HG03066 (cell line): ENCODE results near the gene MAST4.

Experiments used
- ATAC-seq: cut with Tn5 transposase; IDR thresholded peaks from one replicate; pipeline ENCODE4 v1.9.1; 2021; ENCODE audit warnings: low read depth; ENCODE audit not compliant: unreplicated experiment

The MAST4 gene

DNA sequence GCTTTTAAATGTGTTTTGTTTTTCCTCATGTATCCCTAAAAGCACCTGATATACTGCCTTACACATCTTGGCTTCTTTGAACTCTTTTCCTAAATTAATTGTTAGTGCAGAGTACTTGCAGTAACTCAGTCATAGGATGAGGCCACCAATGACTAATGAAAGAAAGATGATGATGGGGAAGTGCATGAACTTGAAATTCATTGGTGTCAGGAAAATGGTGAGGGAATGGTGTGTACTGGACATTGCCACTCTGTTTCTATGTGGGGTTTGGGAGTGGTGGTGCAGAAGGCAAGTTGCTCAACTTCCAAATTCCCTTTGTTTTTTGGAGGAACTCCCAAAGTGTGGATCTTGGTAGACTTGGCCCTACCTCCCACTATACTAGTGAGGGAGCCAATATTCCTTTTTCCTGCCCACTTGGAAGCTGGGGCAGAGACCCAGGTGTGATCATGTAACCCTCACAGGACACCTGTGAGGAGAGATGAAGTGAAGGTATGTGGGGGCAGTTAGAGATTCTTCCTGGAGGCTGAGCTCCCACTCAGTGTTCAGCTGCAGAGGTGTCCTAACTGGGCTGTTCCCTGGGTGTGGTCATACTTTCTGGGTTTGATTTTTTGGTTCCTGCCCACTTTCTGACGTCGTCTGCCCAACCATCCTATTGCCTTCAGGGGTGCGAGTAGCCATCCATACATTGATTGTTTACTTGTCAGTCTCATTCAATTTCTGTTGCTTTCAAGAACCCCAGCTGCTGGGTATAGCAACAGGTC is 298.5 kb downstream of the MAST4 start:
- ATAC-seq: no peak

DNA sequence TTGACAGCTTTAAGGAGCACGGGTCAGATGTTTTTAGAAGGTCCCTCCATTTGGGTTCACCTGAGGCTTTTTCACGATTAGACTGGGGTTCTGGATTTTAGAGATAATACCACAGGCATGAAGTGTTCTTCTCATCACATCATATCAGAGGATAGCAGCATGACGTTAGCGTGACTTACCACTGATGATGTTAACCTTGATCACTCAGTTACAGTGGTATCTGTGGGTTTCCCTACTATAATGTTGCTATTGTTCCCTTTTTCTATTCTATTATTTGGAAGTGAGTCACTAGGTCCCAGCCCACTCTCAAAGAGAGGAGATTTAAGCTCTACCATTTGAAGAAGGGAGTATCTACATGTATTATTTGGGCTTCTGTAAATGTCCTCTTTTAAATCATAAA is 300.0 kb downstream of the MAST4 start:
- ATAC-seq: no peak

DNA sequence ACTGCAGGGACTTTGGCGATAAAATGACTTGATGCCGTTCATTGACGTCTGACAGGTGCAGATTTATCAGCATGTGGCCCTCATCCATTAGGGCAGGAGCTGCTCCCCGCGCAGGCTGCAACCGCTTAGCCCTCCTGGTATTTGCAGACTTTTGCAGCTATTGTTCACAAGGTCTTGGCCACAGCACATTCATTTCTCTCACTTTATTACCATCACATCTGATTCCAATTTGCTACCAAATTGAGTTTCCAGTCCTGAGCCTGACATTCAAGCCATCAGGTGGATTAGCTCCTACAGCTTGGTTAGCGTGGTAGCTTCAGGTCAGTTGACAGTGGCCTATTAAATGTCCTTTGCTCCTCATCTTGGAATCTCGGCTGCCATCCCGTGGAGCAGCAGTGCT is 301.2 kb downstream of the MAST4 start:
- ATAC-seq: no peak

DNA sequence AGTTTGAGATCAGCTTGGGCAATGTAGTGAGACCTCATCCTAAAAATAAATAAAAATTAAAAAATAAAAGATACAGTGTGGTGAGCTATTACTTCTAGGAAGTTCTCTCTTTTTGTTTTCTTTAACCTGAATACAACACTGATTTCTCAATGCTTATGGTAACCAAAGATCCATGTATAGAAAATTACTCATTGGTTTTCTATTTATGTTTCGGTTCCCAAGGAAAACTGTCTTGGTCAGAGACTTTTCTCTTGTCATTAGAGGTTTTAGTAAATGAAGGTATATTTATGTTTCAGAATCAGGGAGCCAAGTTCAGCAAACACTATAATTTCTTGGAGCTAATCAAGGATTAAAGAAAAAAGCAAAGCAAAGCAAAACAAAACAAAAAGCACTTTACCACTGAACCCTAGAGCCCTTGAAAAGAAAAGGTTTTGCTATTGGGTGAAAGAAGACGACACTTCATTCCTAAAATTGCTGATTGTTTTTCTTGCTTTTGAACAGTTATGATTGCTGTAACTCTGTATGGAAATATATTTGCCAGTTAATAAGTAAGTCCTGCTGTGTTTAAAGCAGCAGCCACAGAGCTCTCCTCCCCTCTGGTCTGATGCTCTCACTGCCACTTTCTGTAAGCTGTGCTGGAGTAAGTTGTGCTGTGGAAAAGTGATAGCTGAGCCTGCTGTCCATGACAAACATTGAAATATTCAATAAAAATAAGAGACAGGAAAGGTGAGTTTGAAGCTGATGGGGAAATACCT is 302.2 kb downstream of the MAST4 start:
- no peak for ATAC-seq

DNA sequence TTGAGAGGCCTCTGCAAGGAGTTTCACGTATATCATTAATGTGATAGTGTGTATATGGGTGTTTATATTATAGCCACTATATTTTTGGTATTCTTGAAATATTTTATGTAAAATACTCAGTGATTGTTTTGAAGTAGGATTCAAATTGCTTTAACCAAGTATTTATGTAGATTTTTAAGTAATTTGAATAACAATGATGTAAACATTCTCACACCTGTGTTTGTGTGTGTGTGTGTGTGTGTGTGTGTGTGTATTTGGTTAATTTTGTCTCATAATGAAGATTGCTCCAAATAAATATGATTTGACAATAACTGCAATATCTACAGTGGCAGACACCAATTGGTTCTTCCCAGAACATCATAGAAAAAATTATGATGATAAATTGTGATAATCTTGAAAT is 307.0 kb downstream of the MAST4 start:
- no peak for ATAC-seq

DNA sequence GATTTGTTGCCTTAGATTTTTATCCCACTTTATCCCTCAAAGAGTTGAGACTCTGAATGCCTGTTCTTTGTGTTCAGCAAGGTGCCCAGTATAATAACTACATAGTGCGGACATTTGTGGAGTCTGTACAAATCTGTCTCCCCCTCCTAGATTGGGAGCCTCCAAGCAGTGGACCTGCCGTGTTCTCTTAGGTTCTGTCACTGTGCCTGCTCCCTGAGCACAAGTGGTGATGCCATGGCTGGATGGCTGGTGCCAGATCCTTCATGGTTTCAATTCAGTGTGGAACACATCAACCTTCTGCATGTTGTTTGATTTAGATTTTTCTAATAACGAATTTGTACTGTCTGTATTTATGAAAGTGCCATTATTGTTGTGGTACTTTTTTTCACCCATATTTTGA is 307.5 kb downstream of the MAST4 start:
- no peak for ATAC-seq

DNA sequence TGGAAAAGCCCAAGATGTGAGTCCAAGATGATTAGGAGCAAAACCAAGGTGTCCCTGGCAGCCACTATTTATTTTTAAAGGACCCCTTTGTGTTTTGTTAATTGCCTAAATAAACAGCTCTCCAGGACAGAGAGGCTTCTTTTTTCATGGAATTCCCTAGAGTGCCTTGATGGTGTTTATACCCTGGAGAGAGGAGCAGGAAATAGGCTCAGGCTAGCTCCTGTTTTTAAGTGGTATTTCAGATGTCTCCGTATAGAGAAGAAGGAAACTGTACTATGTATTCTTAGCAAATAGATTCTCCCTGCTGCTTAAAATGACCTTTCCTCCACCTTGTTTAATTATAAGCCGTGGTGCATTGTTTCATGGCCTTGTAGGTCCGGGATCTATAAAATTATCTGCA is 308.0 kb downstream of the MAST4 start:
- no peak for ATAC-seq

DNA sequence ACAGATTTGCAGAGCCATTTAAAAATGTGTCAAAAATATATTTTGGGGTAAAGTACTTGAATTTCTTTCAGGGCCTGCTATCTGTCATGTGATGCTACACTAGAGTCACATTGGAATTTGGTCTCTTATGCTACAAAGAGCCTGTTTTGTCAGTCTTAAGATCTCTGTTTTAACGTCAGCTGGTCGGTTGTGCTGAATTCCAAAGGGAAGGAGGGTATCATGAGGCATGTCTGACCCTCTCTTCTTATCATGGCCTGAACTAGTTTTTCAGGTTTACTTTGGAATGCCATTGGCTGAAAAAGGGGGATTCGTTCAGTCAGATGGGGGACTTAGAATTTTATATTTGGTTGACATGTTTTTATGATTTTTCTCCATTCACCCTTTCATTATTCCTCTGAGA is 309.8 kb downstream of the MAST4 start:
- no peak for ATAC-seq

DNA sequence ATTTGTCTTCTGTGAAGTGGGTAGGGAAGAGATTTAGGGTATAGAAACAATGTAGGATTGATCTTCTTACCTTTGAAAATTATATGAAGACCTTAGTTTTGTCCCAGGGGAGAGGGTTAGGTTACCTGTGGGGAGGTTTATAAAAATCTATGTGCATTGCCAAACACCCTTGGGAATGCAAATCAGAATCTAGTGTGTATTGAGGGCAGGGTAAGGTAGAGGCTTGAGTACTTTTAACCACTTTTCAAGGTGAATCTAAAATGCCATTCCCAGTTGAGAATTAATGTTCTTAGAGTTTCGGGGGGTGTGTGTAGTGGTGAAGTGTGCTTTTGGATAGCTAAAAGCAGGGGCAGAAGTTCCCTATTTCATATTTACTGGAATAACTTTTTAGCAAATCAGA is 312.0 kb downstream of the MAST4 start:
- ATAC-seq: no peak

DNA sequence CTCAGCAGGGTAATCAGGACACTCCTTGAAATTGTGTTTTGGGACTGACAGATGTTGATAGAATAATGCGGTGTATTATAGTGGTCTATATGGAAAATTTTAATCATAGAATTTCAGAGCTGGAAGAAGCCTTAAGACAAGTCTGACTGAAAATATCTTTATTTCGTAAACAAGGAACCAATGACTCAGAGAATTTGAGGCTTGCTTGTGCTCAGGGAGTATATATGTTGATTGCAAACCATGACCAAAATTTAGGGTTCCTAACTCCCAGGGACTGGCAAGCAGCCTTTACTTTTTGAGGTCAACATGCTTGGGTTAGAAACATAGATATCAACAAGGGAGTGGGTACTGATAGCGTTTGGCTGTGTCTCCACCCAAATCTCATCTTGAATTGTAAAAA is 313.2 kb downstream of the MAST4 start:
- no peak for ATAC-seq

DNA sequence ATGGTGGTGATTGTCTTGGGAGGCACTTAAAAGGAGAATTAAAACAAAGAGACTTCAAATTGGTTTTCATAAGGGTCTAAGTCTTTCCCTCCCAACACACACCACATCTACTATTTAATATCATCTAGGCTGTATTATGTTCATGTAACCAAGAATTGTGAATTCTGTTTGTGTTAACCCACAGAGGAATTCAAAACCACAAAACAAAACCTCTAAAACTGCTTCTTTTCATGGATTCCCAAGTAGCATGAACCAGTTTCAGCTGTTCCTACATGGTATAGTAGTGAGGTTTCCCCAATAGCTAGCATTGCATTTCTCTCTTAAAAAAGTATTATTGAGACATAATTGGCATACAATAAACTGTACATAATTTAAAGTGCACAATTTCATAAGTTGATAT is 316.6 kb downstream of the MAST4 start:
- no peak for ATAC-seq

DNA sequence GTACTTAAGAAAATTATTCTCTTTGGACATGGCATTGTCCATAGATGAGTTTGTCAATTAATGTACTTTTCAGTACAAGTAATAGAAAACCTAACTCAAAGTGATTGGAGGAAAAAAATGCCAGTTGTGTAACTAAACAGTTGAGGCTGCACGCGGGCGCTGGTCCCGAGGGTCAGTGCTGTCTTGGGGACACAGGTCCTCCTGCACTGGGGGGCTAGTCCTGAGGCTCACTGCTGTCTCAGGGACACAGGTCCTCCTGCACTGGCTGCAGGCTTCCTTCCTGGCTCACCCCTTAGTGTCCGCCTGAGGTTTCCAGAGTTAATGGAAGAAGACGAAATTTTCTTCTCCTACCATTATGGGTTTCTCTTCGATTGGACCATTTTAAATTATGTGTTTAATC is 319.3 kb downstream of the MAST4 start:
- no peak for ATAC-seq

DNA sequence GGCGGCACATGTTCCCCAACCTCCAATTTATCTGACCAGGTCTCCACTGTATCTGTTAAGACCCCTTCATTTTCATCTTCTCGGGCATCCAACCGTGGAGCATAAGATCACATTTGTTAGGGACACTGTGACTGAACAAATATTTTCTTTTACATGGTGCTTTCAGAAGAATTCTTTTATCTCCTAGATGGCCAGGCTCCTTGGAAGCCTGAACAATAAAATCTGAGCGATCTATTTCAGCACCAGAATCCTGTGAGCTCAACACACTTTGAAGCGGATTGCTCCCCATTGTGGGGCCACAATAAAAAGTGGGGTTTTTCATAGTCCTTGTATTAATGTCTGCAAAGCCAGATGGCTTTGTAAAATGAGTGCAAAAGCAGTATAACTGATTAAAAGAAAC is 326.7 kb downstream of the MAST4 start:
- no peak for ATAC-seq

DNA sequence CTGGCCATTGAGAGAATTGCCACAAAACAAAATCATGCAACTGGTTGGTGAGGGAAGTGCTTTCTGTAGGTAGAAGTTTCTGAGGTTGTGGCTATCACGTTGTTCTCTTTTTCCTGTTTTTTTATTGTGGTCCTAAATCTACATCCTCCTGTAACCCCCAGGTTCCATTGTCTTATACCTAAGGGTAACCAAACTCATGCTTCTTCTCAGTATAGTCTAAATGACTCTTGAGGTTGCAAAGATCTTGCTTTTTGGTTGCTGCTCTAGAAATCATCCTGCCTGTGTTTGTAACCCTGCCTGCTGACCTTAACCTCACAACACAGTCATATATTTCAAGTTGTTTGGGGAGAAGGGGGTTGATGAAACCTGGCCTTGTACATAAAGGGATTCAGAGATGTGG is 327.3 kb downstream of the MAST4 start:
- ATAC-seq: no peak

DNA sequence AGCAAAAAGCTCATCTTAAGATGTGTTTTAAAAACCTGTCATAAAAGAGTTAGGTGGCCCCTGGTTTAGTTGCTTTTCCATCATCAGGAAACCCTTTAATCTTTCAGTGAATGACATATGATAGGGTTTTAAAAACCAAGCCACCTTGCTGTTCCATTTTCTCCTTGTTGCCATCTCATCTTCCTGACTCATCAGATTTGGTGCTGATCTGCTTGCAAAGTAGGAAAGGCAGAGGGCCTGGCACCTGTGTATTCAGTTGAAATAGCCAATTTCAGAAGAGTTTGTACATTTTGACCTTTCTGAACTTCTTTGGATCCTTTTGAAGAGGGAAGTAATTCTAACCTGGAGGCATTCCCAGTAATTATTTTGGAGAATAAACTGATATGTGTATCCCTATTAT is 327.7 kb downstream of the MAST4 start:
- ATAC-seq: no peak

DNA sequence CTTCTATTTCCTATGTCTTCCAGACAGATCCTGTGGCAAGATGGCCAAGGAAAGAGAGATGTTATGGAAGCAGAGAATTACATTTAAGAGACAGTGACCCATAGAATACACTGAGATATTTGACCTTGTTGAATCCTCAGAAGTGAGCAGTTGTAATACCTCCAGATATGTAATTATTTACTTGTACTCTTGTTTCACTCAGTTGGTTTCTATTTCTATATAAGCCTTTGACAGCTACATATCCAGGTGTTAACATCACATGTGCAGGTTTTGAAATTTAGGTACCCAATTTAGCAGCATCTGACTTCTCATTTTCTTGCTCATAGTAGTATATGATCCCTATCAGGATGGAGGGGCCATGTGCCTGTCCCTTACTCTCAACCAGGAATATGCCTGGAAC is 330.9 kb downstream of the MAST4 start:
- ATAC-seq: no peak

DNA sequence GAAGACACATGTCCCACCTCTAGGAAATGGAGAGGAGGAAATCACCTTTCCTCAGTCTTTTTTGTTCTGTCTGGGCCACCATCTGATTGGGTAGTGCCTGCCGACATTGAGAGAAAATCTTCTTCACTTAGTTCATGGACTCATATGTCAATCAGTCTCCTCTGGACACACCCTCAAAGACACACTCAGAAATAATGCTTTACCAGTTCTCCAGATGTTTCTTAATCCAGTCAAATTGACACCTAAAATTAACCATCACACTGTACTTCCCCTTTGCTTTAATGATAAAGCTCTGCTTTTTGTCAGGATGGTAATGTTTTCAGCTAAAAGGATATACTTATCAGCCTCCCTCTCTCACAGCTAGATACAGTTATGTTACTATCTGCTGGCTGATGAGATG is 333.1 kb downstream of the MAST4 start:
- ATAC-seq: no peak

DNA sequence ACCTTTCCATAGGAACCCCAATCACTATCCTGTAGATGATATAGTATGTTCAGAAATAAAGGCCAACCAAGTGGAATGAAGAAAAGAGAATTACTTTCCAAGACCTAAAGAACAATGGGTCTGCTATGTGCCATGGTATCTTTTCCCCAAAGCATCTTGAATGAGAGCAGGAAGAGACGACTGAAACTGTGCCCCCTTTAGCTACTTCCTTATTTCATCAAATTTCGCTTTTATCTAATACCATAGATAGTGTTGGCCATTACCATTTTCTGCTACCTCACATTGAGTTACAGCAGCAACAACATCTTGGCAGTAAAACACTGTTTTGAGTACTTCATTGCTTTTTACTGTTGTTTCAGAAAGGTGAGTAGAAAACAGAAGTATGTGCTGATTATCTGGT is 333.8 kb downstream of the MAST4 start:
- ATAC-seq: no peak

DNA sequence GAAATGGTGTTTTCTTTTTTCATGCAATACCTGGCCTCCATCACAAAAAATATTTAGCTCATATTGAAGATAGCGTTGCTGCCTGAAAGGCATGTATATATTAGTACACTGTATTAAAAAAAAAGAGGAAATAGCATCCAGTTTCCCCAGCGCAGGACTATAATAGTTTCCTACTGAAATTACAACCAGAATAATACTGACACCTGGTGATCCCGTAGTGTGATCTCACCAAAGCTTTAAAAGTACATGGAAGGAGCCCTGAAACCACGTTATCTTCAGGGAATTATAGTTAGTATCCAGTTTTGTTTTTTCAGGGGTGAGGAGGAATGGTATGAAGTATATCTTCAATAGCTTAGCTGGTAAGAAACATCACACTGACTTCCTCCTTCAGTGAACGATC is 335.5 kb downstream of the MAST4 start:
- no peak for ATAC-seq

DNA sequence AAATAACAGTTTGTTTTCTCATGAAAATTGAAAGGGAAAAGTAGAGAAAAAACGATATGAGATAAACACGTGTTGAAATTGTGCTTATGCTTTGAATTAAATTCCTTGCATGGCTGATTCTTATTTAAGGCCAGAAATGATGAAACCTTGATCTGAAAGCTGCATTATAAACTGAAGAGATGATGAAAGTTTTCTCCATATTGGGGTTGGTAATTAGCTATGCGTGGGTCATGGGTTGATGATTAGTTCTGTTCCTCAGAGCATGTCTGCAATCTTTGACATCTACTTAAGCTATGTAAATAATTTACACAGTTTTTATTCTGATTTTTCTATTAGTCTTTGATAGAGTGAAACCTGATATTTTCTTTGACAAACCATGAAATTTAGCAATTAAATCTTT is 336.3 kb downstream of the MAST4 start:
- no peak for ATAC-seq

DNA sequence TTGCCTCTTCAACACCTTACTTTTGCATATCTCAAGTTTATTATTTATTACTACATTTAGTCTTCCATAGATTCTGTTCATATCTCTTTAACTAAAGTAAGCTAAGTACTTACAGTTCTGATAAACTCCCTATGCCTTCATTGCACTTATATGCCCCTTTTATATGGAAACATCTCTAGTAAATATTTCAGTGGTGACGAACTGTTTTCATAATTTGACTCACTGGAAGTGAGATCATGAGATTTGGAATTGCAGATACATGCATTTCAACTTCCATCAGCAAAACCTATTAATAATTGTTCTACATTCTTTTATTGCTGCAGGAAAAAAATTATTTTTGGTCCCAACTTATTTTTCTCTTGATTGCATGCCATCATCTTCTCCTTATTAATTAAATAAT is 336.9 kb downstream of the MAST4 start:
- no peak for ATAC-seq

DNA sequence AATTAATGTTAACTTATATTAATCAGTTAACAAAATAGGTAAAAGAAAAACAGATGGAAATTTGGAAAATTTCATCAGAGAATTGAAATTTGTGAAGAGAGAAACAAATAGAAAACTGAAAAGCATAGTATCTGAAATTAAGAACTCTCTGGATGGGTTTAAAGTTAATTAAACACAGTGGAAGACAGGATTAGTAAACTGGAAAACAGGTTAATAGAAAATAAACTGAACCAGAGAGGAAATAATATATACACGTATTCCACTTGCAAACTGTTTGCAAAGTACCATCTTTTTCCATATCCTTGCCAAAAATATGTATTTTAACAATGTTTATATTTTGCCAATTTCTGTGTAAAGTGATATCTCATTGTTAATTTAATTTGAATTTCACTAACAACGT is 342.9 kb downstream of the MAST4 start:
- ATAC-seq: no peak
